ENCODE measurements around the gene CYP3A7.

- no peak for TF ChIP-seq CTCF (IDR thresholded peaks at IDR 0.05)
- TF ChIP-seq EP300 (IDR thresholded peaks at IDR 0.05): no peak
Measured at GRCh38 chr7:99719996-99720769, 14.8 kb downstream of the CYP3A7 start.
